Measurements from ENCODE around the gene ZNF407.

The ZNF407 gene

GRCh38 chr18:74662622-74663021 is 65.0 kb downstream of the ZNF407 start:
- no peak for DNase-seq (ENCODE audit: extremely low spot score)
- TF ChIP-seq SUZ12 (IDR thresholded peaks at IDR 0.05) (no peak), FOXM1 (IDR thresholded peaks at IDR 0.05; ENCODE audit: borderline replicate concordance) (no peak), BHLHE40 (IDR thresholded peaks at IDR 0.05; ENCODE audit: borderline replicate concordance) (no peak), FOXK2 (IDR thresholded peaks at IDR 0.05) (no peak)
- ChIA-PET CTCF (no interaction called here), POLR2A (no interaction called here)

GRCh38 chr18:74665346-74665745 is 67.7 kb downstream of the ZNF407 start:
- POLR2A ChIA-PET, result no interaction called here
- CTCF ChIA-PET, result no interaction called here
- DNase-seq (ENCODE audit: extremely low spot score), result no peak
- no peak for TF ChIP-seq HDGF (IDR thresholded peaks at IDR 0.05; ENCODE audit: borderline replicate concordance)
- no peak for TF ChIP-seq SUZ12 (IDR thresholded peaks at IDR 0.05)
- TF ChIP-seq TARDBP (IDR thresholded peaks at IDR 0.05), result no peak
- no peak for TF ChIP-seq NFRKB (IDR thresholded peaks at IDR 0.05)
- no peak for TF ChIP-seq PKNOX1 (IDR thresholded peaks at IDR 0.05)
- no peak for TF ChIP-seq FOXM1 (IDR thresholded peaks at IDR 0.05; ENCODE audit: borderline replicate concordance)

- TF ChIP-seq NFRKB (IDR thresholded peaks at IDR 0.05), result no peak
- POLR2A ChIA-PET, result no interaction called here
- CTCF ChIA-PET, result interaction anchor here (0.5 kb wide), 1 partner anchor 52 kb away, joined by 12 read pairs; no protein-coding TSS in a partner anchor
- no peak for DNase-seq (ENCODE audit: extremely low spot score)
Measured at GRCh38 chr18:74665905-74666304, 68.2 kb downstream of the ZNF407 start.

- ChIA-PET POLR2A (no interaction called here), CTCF (no interaction called here)
- no peak for DNase-seq (ENCODE audit: extremely low spot score)
- TF ChIP-seq ARNT (IDR thresholded peaks at IDR 0.05), result no peak
- TF ChIP-seq NFRKB (IDR thresholded peaks at IDR 0.05), result no peak
- TF ChIP-seq HDGF (IDR thresholded peaks at IDR 0.05; ENCODE audit: borderline replicate concordance), result no peak
- no peak for TF ChIP-seq PKNOX1 (IDR thresholded peaks at IDR 0.05)
- TF ChIP-seq FOXK2 (IDR thresholded peaks at IDR 0.05), result no peak
- TF ChIP-seq L3MBTL2 (conservative IDR thresholded peaks at IDR 0.05), result no peak
- no peak for TF ChIP-seq ELF4 (IDR thresholded peaks at IDR 0.05)
- no peak for TF ChIP-seq SP1 (IDR thresholded peaks at IDR 0.05)
- TF ChIP-seq TARDBP (IDR thresholded peaks at IDR 0.05), result no peak
- no peak for TF ChIP-seq LEF1 (IDR thresholded peaks at IDR 0.05; ENCODE audit: borderline replicate concordance)
- TF ChIP-seq FOXM1 (IDR thresholded peaks at IDR 0.05; ENCODE audit: borderline replicate concordance), result no peak
- no peak for TF ChIP-seq ZNF384 (IDR thresholded peaks at IDR 0.05)
- no peak for TF ChIP-seq CTBP1 (IDR thresholded peaks at IDR 0.05; ENCODE audit: borderline replicate concordance)
- no peak for TF ChIP-seq FOXA1 (IDR thresholded peaks at IDR 0.05)
- TF ChIP-seq SUZ12 (IDR thresholded peaks at IDR 0.05), result no peak
- no peak for TF ChIP-seq BHLHE40 (IDR thresholded peaks at IDR 0.05; ENCODE audit: borderline replicate concordance)
Measured at GRCh38 chr18:74669136-74669798, 71.6 kb downstream of the ZNF407 start.

- DNase-seq (ENCODE audit: extremely low spot score), result no peak
- POLR2A ChIA-PET, result no interaction called here
- CTCF ChIA-PET, result no interaction called here
- no peak for TF ChIP-seq ZNF384 (IDR thresholded peaks at IDR 0.05)
- no peak for TF ChIP-seq HDGF (IDR thresholded peaks at IDR 0.05; ENCODE audit: borderline replicate concordance)
- no peak for TF ChIP-seq BHLHE40 (IDR thresholded peaks at IDR 0.05; ENCODE audit: borderline replicate concordance)
- TF ChIP-seq TARDBP (IDR thresholded peaks at IDR 0.05), result no peak
- no peak for TF ChIP-seq ARNT (IDR thresholded peaks at IDR 0.05)
- TF ChIP-seq SUZ12 (IDR thresholded peaks at IDR 0.05), result no peak
- no peak for TF ChIP-seq LEF1 (IDR thresholded peaks at IDR 0.05; ENCODE audit: borderline replicate concordance)
- TF ChIP-seq FOXM1 (IDR thresholded peaks at IDR 0.05; ENCODE audit: borderline replicate concordance), result no peak
- no peak for TF ChIP-seq FOXA1 (IDR thresholded peaks at IDR 0.05)
- no peak for TF ChIP-seq PKNOX1 (IDR thresholded peaks at IDR 0.05)
- no peak for TF ChIP-seq CTBP1 (IDR thresholded peaks at IDR 0.05; ENCODE audit: borderline replicate concordance)
- no peak for TF ChIP-seq NFRKB (IDR thresholded peaks at IDR 0.05)
- no peak for TF ChIP-seq SP1 (IDR thresholded peaks at IDR 0.05)
- TF ChIP-seq FOXK2 (IDR thresholded peaks at IDR 0.05), result no peak
- TF ChIP-seq L3MBTL2 (conservative IDR thresholded peaks at IDR 0.05), result no peak
- TF ChIP-seq ELF4 (IDR thresholded peaks at IDR 0.05), result no peak
Measured at GRCh38 chr18:74672371-74672770, 74.7 kb downstream of the ZNF407 start.

- ChIA-PET POLR2A (no interaction called here), CTCF (no interaction called here)
Measured at GRCh38 chr18:74674487-74674886, 76.8 kb downstream of the ZNF407 start.

More at GRCh38 chr18:74674487-74674886, 76.8 kb downstream of the ZNF407 start:
- DNase-seq (ENCODE audit: extremely low spot score), result no peak
- TF ChIP-seq LEF1 (IDR thresholded peaks at IDR 0.05; ENCODE audit: borderline replicate concordance), result no peak
- no peak for TF ChIP-seq FOXK2 (IDR thresholded peaks at IDR 0.05)
- TF ChIP-seq ELF4 (IDR thresholded peaks at IDR 0.05), result no peak
- TF ChIP-seq ARNT (IDR thresholded peaks at IDR 0.05), result no peak
- no peak for TF ChIP-seq NFRKB (IDR thresholded peaks at IDR 0.05)
- no peak for TF ChIP-seq TARDBP (IDR thresholded peaks at IDR 0.05)
- no peak for TF ChIP-seq FOXA1 (IDR thresholded peaks at IDR 0.05)
- TF ChIP-seq L3MBTL2 (conservative IDR thresholded peaks at IDR 0.05), result no peak
- no peak for TF ChIP-seq SUZ12 (IDR thresholded peaks at IDR 0.05)
- no peak for TF ChIP-seq SP1 (IDR thresholded peaks at IDR 0.05)
- no peak for TF ChIP-seq HDGF (IDR thresholded peaks at IDR 0.05; ENCODE audit: borderline replicate concordance)
